HG03378 (cell line): Measurements from ENCODE around the gene FPGS.
"Not testable (repeated sequence)": the region's sequence is repeated elsewhere in the genome, so short reads cannot be mapped to it uniquely, and the experiment has no call there.

Source experiments
- ATAC-seq: cut with Tn5 transposase; IDR thresholded peaks from one replicate; pipeline ENCODE4 v1.9.1; 2021; ENCODE audit warnings: mild to moderate bottlenecking, moderate library complexity; ENCODE audit not compliant: unreplicated experiment

Gene FPGS, protein sequence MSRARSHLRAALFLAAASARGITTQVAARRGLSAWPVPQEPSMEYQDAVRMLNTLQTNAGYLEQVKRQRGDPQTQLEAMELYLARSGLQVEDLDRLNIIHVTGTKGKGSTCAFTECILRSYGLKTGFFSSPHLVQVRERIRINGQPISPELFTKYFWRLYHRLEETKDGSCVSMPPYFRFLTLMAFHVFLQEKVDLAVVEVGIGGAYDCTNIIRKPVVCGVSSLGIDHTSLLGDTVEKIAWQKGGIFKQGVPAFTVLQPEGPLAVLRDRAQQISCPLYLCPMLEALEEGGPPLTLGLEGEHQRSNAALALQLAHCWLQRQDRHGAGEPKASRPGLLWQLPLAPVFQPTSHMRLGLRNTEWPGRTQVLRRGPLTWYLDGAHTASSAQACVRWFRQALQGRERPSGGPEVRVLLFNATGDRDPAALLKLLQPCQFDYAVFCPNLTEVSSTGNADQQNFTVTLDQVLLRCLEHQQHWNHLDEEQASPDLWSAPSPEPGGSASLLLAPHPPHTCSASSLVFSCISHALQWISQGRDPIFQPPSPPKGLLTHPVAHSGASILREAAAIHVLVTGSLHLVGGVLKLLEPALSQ

DNA sequence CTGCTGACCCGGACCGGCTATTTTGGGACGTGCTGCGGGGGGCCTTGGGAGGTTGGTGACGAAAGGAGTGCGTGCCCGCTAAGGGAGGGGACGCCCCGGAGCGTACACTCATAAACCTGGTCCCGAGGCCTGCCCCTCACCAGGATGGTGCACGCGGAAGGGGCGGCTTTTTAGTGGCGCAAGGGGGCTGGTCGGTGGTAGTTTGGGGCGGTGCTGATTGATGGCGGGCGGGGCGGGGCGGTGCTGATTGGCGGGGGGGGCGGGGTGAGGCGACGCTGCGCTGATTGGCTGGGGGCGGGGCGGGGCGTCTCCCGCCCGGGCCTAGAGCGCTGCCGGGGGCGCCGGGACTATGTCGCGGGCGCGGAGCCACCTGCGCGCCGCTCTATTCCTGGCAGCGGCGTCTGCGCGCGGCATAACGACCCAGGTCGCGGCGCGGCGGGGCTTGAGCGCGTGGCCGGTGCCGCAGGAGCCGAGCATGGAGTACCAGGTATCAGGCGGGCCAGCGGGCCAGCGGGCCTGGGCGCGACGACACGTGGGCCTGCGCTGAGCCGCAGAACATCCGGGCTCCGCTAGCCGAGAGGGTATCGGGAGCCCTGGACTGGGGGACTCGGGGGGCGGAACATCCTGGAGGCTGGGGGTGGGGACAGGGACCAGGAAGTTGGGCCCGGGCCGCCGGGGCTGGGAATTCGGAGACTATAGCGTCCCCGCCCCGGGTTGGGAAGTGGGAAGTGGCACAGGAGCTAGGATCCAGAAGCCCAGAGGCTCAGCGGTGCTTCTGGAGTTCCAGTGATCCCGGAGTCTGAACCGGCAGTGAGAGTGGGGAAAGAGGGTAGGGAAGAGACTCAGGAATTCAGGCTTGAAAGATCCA is at the start of gene FPGS:
Gene FPGS, plus strand, starts transcription at position 307 of the 868 bp plus-strand sequence. Its CDS starts 43 bp downstream, at position 350.
- ATAC-seq, result peak; percentile 55

DNA sequence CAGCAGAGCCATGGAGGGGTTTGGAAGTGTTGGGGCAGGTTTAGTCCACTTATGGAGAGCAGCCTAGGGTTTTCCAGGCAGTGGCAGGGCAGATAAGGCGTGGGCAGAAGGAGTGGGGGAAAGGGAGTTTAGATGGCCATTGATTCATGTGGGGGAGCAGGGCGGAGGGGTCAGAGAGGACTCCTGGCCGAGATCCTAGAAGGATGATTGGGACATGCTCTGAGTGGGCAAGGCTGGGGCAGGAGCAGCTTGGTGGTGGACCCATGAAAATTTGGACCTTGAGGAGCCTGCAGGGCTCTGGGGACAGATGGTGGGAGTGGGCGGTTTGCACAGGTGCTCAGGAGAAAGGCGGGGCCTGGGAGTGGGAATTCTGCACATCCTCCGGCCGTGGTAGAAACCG is 49.5 kb upstream of the FPGS start:
- ATAC-seq, result no peak

- ATAC-seq, result no peak
These were observed 49.1 kb upstream of the FPGS start for GRCh38 chr9:127753622-127754021.

DNA sequence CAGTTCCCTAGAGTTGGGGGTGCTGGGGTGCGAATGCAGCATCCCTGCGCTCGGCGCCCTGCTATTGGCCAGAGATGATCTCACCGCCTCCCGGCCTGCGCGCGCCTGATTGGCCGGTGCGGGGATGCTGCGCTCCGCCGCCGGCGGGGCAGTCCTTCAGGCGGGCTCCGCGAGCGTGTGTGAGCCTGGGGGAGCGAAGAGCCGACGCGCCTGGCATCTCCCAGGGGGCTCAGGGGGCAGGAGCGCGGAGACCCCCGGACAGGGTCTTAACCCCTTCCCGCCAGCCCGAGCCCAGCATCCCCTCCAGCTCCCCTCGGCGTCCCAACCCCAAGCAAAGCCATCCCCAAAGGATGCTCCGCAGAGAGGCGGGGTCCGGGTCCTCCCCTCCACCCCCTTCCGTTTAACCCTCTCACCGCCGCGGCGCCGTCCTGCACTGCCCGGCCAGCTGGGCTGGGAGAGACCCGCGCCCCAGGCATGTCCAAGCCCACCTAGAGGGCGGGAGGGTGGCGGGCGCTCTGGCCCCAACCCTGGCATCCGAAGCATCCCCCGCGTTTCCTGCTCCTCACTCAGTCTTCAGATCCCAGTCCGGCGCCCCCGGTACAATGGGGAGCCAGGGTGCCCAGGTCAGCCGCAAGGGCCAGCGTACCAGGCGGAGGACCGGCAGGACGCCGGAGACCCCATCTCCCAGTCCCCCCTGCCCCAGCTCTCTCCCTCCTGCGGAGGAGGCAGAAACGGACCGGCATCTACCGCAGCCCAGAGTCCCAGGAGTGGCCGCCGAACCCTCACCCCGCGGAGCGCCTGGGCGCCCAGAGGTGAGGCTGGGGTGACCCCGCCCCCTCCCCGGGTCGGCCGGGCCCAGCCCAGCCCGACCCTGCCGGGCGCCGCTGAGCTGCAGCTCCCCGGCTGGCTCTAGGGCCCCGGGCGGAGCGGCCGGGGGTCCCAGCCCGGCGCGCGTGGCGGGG is 48.3 kb upstream of the FPGS start:
- no peak for ATAC-seq

- ATAC-seq, result no peak
These were observed 47.3 kb upstream of the FPGS start for GRCh38 chr9:127755061-127756060.

GRCh38 chr9:127756233-127756632 is 46.4 kb upstream of the FPGS start:
- ATAC-seq, result no peak

DNA sequence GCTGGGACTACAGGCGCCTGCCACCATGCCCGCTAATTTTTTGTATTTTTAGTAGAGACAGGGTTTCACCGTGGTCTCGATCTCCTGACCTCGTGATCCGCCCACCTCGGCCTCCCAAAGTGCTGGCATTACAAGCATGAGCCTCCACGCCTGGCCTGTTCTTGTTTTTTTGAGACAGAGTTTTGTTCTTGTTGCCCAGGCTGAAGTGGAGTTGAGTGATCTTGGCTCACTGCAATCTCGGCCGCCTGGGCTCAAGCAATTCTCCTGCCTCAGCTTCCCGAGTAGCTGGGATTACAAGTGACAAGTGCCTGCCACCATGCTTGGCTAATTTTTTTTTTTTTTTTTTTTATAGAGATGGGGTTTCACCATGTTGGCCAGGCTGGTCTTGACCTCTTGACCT is 45.9 kb upstream of the FPGS start:
- not testable (repeated sequence) for ATAC-seq

DNA sequence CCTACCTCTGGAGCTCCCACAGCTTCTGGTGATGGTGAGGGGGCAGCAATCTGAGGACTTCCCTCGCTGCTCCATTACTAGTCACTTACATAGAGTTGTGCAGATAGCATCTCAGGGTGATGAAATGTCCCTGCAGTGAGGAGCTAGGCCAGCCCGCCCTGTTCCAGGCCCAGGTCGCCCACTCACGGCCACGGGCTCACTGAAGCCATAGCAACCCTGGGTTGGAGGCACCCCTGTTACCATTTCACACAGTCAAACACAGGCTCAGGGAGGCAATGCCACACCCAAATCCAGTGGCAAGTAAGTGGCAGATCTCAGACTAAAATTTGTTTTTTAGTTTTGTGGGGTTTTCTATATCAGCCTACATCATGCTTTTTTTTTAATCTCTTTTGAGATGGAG is 43.8 kb upstream of the FPGS start:
- no peak for ATAC-seq

DNA sequence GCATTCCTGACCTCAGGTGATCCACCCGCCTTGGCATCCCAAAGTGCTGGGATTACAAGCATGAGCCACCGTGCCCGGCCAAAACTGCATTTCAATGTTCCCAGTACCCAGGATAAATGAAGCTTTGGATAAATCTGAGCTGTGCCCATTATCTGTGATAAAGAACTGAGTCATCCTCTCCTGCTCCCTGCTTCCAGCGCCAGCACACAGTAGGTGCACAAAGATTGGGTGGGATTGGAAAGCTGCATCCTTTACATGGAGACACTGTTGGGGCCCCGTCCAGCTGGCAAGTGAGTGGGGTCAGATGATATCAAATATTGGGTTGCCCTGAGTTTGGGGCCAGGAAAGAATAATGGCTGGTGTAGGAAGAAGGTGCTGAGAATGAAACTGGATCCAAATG is 41.6 kb upstream of the FPGS start:
- ATAC-seq, result no peak

- ATAC-seq, result no peak
These were observed 41.2 kb upstream of the FPGS start for GRCh38 chr9:127761491-127761956.

DNA sequence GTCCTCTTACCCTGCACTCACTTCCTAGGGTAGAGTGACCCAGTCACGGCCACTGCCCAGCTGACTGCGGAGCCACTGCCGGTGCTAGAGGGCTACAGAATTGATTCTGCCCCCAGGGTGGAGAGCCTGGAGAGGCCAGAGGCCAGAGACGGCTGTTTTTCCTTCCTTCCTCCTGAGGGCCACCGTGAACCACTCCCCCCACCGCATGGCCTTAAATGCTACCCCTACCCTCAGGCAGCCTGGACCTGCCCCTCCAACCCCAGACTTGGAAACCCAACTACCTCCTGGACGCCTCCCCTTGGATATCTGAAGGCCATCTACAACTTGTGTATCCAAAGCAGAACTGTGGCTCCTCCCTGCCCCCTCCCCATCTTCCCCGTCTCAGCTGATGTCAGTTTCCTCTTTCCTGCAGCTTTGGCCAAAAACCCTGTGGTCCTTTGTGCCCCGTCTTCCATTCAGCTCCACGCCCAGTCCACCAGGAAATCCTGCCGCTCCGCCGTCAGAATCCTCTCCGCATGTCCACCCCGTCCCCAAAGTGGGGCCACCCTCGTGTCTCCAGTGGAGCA is 40.5 kb upstream of the FPGS start:
- ATAC-seq, result no peak

- no peak for ATAC-seq
These were observed 38.7 kb upstream of the FPGS start for GRCh38 chr9:127763918-127764384.

GRCh38 chr9:127765418-127765817 is 37.3 kb upstream of the FPGS start:
- no peak for ATAC-seq

DNA sequence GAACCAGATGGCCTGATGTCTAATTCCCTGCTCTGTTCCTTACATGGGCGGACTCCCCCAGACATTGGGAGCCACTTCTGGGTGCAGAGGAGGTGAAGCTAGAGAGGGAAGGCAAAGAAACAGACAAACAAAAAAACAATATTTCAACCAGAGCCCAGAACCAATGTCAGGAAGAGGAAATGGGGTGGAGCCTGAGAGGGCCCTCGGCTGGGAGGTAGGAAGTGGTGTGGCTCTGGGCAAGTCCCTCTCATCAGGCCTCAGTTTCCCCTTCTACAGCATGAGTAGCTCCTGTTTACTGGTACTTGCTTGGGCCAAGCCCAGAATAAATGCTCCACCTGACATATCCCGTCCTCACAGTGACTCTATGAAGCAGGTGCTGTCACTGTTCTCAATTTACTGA is 35.3 kb upstream of the FPGS start:
- no peak for ATAC-seq

DNA sequence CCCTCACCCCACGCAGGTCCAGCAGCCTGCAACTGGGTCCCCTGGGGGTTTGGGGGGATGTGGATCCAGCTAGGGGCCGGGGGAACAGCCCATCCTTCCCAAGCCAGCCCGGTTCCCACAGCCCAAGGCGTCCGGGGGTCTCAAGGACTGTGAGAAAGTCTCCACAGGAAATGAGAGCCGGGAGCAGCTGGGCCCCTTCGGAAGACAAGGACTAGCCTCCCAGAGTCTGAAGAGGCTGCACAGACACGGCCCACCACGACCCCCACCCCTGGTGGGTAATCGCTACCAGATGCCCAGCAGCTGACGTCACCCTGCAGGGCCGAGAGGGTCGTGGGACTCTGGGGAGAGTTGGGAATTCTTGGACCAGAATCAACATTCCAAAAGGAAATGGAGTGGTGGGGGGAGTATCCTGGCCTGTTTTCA is 34.8 kb upstream of the FPGS start:
- no peak for ATAC-seq

DNA sequence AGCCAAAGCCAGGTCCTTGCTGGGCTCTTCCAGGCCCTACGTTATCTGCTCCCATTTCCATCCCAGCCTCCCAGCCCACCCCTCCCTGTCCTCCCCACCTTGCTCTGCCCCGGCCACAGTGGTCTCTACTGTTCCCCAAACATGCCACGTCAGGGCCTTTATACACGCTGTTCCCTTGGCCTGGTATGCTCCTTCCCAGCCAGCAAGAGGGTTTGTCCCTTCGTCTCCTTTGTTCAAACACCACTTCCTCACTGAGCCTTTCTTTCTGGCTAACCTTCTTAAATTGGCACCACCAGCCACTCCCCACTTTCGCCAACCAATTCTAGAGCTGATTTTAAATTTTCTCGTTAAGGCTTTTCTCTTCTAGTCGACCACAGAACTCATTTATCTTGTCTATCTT is 34.0 kb upstream of the FPGS start:
- no peak for ATAC-seq

DNA sequence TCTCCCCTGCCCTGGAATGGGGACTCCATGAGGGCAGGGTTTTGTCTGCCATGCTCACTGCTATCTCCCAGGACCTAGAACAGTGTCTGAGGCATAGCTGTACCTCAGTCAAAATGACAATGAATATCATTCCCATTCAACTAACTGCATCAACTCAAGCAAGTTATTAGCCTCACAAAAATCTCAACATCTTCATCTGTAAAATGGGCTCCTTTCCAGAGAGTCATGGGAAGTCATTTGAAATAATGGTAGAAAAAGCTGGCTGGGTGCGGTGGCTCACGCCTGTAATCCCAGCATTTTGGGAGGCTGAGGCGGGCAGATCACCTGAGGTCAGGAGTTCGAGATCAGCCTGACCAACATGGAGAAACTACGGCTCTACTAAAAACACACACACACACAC is 33.6 kb upstream of the FPGS start:
- no peak for ATAC-seq

- no peak for ATAC-seq
These were observed 32.6 kb upstream of the FPGS start for GRCh38 chr9:127769929-127770582.
